HG03432 (cell line): ENCODE data around the gene KPNA3.
A peak's percentile ranks its signal among the peaks of the same experiment; 100 is the strongest.
"Not testable (repeated sequence)": the region's sequence is repeated elsewhere in the genome, so short reads cannot be mapped to it uniquely, and the experiment has no call there.

ENCODE experiments used
- ATAC-seq: cut with Tn5 transposase; IDR thresholded peaks from one replicate; pipeline ENCODE4 v1.9.1; 2021; ENCODE audit warnings: mild to moderate bottlenecking, moderate library complexity; ENCODE audit not compliant: unreplicated experiment

Gene KPNA3

DNA sequence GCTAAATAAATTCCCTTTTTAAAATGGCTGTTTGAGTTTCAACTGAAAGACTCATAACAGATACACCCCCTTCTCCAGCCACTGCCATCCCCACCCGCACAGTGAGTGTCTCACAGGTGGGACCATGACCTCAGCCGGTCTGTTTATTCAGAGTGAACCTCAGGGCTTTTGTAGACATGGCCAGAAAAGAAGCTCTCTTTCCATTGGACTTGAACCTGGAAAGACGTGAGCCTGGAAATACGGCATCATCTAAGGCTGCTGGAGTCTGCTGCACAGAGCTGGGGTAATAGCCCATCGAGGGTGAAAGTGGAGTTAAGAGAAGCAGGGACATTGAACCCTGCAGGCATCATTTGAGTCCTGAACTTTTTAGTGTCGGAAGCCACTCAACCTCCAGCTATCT, 15.2 kb upstream of the KPNA3 start:
- no peak for ATAC-seq

DNA sequence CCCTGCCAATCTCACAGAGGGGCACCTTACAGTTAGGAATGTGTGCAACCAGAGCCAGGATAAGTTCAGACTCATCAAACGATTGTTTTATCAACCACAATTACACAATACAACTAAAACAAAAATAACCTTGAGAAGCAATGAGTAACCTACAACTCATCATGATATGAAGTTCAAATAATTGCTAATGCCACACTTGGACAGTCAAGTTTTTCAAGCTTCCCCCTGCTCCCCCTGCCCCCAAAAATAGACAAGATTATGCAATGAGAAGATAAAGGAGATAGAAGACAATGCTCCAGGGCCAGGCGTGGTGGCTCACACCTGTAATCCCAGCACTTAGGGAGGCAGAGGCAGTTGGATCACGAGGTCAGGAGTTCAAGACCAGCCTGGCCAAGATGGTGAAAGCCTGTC, 13.6 kb upstream of the KPNA3 start:
- no peak for ATAC-seq

DNA sequence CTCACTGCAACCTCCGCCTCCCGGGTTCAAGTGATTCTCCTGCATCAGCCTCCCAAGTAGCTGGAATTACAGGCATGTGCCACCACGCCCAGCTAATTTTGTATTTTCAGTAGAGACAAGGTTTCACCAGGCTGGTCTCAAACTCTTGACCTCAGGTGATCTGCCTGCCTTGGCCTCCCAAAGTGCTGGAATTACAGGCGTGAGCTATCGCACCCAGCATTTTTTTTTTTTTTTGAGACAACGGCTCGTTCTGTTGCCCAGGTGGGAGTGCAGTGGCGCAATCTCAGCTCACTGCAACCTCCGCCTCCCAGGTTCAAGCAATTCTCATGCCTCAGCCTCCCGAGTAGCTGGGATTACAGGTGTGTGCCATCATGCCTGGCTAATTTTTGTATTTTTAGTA, 10.6 kb upstream of the KPNA3 start:
- not testable (repeated sequence) for ATAC-seq

DNA sequence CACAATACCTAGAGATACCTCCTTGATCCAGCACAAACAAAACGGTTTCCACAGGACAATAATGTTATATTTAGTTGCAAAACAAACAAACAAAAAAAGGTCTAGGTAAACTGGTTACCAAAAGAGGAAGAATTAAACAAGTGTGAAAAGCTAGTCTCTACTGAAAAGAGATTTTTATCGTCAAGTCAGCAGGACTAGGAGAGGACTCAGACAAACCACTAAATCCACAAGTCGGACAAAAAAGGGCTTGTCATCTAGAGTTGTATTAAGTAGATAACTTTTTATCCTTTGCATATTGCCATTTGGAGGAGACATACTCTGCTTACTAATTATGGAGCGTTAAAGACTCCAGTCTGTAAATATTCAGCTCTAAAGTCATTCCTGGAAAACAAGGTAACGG, 9.9 kb upstream of the KPNA3 start:
- ATAC-seq, result no peak

DNA sequence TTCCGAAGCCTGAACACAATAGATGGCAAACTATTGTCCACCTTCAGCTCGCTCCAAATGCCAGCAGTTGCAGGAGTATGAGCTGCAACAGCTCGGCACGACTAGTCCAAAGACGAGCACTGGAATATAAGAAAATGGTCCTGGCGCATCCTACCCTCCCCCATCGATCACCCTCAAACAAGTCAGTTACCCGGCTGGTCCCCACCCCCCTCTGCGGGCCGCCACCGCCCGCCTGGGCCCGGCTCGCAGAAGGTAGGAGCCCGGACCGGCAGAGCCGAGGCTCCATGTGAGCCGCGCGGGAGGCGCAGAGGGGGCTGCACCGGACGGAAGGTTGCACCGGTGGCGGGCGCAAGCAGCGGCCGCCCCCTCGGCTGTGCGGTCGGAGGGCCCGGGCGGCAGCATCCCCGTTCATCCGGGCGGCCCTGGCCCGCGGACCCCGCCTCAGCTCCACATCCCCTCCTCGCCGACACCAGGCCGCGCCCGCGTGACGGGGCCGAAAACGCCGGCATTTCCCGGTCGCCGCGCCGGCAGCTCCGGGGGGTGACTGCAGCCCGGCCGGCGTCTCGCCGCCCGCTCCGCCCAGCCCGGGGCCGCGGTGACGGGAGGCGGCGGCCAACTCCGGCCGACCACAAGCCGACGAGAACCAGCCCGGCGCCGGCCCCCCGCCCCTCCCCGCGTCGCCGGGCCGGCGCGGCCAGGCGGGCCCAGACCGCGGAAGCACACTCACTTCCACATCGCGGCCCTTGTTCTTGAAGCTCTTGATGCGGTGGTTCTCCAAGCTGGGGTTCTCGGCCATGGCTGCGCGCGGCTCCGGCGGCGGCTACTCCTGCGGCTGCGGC, 552 bp downstream of the KPNA3 start:
- ATAC-seq, result peak; percentile 19

DNA sequence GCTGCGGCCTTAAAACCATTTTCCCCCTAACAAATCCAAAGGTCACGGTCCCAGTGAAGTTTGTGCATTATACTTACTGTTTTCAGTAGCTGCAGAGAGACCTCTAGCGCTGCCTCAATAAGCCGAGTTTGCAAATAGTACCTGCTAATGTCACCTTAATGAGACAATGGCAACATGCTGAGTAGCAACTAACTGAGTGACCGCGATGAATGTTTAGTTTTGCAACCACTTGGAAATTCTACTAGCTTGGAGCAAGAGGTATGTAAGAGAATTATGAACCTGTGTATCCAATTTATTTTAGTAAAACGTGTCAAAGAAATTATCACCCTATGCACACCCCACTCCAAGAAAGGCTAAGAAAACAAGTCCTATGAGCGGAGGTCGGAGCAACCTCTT, 1.2 kb downstream of the KPNA3 start:
- ATAC-seq, result no peak

DNA sequence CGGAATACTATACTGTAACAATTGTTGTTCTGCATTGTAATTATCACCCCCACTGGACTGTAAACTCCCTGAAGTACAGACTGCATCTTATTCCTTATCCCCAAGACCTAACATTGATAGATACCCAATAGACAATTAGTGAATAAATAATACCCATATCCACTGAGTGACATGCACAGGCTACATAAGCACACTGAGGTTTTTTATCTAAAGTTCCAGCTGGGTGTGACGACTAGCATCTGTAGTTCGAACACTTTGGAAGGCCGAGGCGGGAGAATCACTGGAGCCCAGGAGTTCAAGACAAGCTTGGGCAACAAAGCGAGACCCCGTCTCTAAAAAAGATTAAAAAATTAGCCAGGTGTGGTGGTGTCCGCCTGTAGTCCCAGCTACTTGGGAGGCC, 2.5 kb downstream of the KPNA3 start:
- no peak for ATAC-seq

DNA sequence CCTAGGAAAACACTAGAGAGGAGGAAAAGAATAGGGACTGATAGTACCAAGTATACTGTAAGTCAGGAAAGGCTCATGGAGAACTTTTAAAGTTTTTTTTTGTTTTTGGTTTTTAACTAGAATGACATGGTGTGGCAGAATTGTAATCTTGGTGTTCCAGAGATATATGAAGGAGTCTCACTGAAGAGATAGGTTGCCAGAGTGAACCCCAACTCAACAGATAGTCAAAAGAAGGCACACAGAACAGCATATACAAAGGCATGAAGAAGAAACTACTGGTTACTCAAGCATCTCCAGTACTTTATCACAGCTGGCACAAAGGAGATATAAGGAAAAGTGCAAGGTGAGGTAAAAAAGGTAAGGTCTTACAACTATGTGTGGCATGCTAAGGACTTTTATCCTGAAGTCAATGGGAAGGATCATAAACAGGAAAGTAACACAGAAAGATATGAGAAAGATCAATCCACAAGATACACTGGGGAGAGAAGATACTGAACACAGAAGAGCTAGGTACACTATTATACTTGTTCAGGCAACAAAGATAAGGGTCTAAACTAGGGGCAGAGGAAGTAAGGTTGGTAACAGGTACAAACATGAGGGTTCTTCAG, 6.0 kb downstream of the KPNA3 start:
- no peak for ATAC-seq

DNA sequence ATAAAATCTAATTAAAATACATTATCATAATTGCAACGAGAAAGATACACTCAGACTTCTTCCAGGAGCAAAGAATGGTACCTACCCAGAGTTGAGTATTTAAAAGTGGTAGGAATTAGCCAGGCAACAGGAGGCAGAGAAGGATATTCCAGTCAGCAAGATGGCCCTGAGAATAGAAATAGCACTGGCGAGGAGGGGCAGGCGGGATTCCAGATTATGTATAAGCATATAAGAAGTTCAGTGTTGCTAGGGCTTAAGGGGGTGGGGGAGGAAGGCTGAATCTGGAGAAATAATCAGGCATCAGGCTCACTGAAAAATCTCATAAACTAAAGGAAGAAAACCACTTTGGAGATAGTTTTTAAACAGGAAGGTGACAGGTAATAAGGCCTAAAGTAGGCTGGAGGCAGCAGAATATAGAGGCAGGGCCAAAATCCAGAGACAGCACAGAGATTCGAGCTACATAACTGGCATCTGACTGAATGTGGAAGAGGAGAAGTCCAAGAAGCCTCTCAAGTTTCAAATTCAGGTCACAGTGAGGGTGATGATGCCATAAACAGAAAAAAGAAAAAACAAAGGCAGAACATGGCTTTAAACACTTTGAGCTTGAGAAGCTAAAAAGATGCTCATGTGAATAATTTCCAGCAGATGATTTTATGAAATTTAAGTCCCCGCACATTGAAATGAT, 7.5 kb downstream of the KPNA3 start:
- no peak for ATAC-seq

DNA sequence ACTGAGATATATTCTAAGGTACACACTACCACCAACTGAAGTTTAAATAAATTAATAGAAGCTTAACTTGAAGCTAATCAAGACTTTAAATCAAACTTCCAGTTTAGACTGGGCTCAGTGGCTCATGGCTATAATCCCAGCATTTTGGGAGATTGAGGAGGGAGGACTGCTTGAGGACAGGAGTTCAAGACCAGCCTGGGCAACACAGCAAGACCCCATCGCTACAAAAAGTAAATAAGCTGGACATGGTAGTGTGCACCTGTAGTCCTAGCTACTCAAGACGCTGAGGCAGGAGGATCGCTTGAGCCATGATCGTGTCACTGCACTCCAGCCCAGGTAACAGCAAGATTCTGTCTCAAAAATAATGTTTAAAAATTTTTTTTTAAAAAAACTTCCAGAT, 8.6 kb downstream of the KPNA3 start:
- ATAC-seq, result no peak

DNA sequence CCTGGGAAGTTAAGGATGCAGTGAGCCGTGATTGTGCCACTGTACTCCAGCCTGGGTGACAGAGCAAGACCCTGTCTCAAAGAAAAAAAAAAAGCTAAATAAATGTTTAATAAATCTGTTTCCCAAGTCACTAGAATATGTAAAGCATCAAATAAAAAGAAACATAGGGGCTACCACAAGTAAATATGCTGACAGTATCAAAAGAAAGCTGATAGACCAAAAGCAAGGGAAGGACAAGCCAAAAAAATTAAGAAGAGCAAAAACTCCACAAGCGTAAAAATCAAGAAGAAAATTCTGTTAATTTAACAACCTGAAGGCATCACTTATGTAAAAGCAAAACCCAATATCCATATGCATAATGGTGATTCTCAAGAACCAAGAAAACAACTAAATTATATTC, 9.7 kb downstream of the KPNA3 start:
- ATAC-seq, result no peak

DNA sequence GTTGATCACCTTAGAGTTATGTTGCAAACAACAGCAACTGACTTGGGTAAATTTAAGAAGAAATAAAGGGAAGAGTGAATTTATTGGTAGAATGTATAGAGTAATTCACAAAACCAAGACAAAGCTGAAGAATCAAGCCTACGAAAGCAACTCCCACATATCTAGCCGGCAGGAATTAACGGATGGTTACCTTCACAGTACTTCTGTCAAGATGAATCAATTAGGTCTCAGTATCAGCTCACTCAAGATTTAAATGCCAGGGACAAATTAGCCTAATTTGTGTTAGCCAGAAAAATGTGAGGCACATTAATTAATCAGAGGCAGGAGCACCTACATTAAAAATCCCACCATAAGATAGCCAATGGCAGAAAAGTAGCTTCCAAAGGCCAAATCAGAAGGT, 10.7 kb downstream of the KPNA3 start:
- no peak for ATAC-seq

DNA sequence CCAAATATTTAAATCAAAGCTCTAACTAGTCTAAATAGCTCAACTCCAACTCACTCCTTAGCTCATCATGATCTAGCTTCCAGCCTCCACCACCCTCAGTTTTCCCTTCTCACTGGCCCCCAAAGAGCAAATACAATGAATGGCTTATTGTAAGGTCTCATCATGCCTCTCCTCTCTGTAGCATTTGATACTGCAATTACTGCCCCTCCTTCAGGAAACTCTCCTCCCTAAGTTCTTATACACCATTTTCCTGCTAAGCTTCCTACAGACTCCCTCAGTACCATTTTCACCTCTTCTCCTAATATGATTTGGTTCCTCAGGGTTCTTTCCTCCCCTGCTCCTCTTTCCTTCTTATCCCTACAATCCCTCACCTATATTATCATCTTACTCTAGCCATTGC, 12.8 kb downstream of the KPNA3 start:
- ATAC-seq, result no peak

DNA sequence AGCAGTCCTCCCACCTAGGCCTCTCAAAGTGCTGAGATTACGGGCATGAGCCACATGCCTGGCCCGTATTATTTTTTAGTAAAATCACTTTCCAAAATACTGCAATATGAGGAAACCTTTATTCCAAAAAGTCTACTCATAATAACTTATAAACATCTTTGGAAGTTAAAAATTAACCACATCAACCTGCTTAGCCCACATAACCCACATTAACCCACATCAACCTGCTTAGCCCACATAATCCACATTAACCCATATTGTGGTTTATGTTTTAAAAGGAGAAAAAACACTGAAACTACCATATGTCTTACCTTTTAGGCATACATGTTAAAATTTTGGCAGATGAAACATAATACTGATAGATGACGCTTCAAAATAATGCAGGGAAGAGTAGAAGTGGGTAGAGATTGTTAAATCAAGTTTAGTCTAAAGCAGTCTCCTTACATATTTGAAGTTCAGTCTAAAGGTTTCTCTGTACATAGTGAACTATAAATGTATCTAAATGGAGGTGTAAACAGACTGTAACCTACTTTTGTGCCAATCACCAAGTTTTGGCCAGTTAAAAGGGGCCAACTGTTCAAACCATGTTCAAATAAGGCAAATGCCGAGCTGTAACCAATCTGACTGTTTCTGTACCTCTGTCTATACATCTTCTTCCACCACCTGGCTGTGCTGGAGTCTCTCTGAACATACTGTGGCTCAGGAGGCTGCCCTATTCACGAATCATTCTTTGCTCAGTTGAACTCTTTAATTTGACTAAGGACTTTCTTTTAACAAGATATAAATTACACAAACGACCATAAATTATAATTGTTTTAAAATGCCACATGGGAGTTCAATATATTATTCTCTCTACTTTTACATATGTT, 14.5 kb downstream of the KPNA3 start:
- no peak for ATAC-seq

DNA sequence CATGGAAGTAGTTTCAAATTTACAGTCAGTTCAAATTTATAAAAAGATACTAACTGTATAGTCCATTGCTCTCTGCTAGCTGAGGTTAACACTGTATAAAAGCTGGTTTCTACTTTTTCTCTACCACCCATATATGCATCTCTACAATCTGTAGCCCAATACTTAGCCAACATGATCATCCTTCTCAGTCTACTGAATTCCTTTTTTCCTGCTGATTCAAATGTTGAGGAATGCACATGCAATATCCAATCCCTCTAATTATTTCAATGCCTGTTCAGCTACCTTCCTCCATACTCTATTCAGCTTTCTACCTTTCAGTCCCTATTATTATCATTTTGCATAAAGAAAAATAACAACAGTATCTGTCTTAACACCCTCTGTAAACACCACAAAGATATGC, 15.6 kb downstream of the KPNA3 start:
- no peak for ATAC-seq

DNA sequence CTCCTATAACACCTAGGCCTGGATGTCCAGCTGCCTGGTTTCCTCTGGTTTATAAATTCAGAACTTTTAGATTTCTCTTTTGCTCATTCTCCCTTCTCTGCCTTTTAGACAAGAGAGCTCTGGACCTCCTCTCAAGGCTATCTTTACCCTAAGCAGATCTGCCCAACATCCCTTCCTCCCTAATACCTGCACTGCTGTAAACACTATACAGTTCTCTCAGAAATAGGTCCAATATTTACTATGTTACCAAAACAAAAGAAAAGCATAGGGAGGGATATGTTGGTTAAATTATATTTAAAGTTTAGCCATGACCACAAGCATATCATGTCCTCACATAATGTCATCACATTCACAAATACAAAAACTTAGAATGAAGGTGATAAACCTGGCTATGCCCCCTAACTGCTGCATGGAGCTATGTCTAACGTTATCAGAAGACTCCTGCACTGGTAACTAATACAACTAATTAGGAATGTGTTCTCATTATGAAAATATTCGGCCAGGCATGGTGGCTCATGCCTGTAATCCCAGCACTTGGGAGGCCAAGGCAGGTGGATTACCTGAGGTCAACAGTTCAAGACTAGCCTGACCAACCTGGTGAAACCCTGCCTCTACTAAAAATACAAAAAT, 18.0 kb downstream of the KPNA3 start:
- no peak for ATAC-seq

DNA sequence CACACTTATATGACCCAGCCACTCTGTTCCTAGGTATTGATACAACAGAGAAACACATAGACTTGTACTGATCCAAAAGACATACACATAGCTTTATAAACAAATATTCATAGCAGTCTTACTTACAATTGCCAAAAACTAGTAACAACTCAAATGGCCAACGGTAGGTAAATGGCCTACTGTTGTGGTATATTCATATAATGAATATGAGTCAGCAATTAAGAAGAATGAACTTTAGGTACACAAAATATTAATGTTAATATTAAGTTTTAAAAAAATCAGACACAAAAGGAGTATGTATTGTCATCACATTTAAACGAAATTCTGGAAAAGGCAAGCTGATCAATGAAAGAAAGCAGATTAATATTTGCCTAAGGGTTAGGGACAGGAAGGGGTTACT, 19.7 kb downstream of the KPNA3 start:
- no peak for ATAC-seq

DNA sequence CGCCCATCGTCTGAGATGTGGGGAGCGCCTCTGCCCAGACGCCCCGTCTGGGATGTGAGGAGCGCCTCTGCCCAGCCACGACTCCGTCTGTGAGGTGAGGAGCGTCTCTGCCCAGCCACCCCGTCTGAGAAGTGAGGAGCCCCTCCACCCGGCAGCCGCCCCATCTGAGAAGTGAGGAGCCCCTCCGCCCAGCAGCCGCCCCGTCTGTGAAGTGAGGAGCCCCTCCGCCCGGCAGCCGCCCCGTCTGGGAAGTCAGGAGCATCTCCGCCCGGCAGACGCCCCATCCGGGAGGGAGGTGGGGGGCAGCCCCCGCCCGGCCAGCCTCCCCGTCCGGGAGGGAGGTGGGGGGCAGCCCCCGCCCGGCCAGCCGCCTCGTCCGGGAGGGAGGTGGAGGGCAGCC, 30.7 kb downstream of the KPNA3 start:
- ATAC-seq, result not testable (repeated sequence)

DNA sequence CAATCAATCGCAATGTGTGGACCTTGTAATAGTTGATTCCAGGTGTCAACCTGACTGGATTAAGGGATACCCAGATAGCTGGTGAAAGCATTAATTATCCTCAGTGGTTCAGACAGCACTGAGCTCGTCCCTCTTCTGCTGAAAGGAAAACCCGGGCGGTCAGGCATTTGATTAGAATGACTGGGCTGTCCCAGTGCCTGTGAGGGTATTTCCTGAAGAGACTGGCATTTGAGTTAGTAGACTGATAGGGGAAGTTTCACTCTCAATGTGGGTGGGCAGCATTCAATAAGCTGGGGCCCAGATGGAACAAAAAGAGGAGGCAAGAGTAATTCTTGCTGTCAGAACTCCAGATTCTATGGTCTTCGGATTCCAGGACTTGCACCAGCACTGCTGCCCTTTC, 31.9 kb downstream of the KPNA3 start:
- no peak for ATAC-seq

DNA sequence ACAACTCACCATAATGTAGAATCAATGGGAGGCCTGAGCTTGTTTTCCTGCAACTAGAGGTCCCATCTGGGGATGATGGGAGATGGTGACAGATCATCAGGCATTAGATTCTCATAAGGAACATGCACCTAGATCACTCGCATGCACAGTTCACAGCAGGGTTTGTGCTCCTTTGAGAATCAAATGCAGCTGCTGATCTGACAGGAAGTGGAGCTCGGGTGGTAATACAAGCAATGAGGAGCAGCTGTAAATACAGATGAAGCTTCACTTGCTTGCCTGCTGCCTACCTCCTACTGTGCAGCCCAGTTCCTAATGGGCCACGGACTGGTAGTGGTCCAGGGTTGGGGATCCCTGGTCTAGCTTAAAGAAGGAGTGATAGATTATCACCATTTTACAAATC, 33.0 kb downstream of the KPNA3 start:
- ATAC-seq, result no peak

DNA sequence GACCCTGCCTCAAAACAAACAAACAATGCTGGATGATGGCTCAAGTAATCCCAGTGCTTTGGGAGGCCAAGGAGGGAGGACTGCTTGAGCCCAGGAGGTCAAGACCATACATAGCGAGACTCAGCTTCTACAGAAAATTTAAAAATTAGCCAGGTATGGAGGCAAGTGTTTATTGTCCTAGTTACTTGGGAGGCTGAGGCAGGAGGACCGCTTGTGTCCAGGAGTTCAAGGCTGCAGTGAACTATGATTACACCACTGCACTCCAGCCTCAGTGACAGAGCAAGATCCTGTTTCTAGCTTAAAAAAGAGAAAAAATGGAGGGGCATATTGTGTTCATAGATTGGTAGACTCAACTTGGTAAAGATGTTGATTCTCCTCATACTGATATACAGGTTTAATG, 36.2 kb downstream of the KPNA3 start:
- no peak for ATAC-seq
